GM18909 (cell line): ENCODE results near the gene LRRC17.

Source experiments
- ATAC-seq: cut with Tn5 transposase; IDR thresholded peaks from one replicate; pipeline ENCODE4 v1.9.1; 2021; ENCODE audit warnings: mild to moderate bottlenecking; ENCODE audit not compliant: unreplicated experiment, poor library complexity

The LRRC17 gene

DNA sequence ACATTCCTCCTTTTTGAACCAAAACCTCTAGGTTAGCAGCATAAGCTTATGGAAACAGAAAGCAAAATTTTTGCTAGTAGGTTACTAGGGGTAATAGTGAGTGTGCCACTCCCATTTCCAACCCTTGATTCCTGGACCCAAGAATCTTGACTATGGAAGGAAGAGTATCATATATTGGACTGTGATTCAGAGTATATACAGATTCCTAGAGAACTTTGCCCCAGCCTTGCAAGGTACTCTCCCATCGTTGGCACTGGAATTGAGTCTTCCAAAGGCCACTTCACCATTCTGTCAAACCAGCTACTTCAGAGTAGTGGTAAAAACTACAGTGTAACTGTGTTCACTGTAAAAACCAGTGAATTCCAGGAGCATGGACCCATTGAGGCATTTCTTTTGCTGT lies 69.4 kb downstream of the LRRC17 start:
- no peak for ATAC-seq

DNA sequence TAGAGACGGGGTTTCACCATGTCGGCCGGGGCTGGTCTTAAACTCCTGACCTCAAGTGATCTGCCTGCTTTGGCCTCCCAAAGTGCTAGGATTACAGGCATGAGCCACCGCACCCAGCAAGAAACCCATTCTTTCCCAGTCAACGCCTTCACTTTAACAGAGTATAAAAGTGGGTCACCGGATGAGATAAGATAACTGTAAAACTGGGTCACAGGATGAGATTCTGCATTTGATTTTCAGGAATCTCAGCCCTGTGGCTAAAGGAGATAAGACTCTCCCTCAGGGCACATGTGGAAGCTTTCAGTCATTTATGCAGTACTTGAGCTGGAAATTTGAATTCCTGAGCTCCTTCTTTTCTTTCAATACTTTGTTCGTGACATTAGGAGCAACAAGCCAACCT lies 70.8 kb downstream of the LRRC17 start:
- ATAC-seq = no peak

DNA sequence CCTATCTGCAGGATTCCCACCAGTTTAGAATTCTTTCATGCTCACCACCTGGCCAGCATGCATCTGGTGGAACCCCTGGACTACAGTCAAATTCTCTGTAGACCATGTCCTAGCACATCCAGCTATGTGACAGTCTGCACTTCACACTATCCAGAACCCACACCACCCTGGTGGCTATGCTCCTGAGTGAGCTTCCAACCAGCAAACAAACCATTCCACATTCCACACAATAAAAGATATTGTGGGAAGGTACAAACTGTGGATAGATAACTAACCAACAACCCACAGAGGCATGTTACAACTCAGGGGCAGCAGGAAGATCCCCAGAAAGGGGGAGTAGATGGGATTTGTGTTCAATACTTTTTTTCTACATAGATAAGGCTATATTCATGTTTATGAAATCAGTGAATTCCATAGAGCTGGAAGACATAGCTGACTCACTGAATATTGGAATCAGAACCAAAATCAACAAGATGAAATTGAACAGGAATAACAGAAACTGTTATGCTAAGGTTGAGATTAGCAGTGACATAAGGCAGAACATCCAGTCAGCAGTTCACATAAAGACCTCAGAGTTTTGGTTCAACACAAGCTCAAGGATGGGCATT lies 72.5 kb downstream of the LRRC17 start:
- ATAC-seq = no peak

GRCh38 chr7:102988088-102988487 lies 75.3 kb downstream of the LRRC17 start:
- no peak for ATAC-seq

DNA sequence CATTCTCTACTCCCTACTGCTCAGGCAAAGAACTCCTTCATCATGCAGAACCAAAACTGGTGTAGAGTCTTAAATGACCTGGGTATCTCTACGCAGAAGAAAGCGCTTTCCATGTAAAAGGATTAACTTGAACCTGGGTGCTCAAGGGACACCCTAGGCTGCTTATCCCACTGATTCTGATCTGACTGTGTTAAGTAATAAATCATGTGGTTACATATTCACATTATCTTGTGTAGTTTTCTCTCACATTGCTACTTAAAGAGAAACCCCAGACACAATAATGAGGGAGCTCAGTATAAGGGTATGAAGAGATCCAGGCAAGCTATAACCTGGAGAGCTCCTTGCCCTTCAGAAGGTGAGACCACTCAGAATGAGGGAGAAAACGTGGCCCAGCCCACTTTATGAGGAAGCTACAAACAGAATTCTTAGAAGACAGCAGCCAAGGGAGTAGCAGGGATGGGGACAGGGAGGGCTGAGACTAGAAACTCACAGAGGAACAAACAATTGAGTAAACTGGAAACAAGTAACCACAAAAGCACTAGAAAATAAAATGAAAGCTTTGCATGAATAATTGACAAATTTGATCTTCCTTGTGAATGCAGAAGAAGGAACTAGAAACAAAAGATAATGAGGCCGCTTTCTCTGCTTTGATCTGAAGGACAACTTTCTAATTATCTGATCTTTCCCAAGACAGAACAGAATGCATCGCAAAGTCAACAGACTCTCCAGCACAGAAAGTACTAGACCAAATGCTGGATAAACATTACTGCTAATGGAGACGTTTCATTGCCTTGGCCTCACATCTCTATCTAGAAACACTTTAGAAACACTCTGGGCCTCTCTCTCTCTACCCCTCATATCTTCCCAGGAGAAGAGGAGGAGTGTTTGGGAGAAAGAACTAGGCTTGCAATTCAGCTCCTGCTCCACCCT lies 76.1 kb downstream of the LRRC17 start:
- ATAC-seq = no peak

GRCh38 chr7:102990642-102991041 lies 77.8 kb downstream of the LRRC17 start:
- ATAC-seq = no peak

DNA sequence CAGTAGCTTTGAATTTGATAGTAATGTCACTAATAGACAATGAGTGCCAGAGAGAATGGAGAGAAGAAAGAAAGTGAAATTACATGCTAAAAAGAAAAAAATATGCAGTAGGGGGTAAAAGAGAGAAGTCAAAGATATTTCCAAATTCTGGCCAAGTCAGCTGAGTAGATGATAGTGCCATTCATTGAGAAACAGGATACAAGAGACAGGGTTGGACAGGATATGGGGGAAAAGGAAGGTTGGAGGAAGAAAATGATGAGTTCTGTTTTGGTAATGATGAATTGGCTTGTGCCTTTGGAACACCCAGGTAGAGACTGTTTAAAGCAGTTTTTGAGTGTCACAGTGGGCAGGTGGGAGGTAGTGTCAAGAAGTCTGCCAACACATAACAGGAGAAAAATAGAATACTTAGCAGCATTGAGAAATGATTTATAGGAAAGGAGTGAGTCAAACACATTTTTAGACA lies 78.3 kb downstream of the LRRC17 start:
- ATAC-seq = no peak

- ATAC-seq = no peak
These were observed 78.9 kb downstream of the LRRC17 start for GRCh38 chr7:102991540-102992214.

GRCh38 chr7:102992509-102992937 lies 79.7 kb downstream of the LRRC17 start:
- ATAC-seq = no peak

GRCh38 chr7:102992938-102993717 lies 80.3 kb downstream of the LRRC17 start:
- ATAC-seq = no peak

GRCh38 chr7:102993718-102994029 lies 80.9 kb downstream of the LRRC17 start:
- no peak for ATAC-seq

DNA sequence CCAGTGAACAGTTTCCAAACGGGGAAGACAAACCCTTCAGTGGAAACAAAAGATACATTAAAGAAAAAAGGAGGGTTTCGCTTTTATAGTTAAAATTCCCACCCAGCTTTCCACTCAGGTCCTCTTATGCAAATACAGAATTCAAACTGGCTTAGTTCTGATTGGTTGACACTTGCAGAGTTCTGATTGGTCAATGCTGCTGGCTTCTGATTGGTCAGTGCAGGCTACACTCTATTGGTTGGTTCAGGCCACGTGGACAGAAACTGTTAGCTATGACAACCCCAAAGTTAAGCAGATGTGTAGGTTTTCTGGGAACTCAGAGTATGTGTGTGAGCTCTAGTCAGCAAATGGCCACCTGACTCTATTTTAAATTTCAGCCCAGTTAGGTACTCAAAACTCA lies 81.8 kb downstream of the LRRC17 start:
- ATAC-seq = no peak
